NOMO-1 treated with dmso at 0.1 percent for 144 hours (cell line): Measurements from ENCODE around the gene CDHR1.
A peak's percentile ranks its signal among the peaks of the same experiment; 100 is the strongest.
"Not testable (repeated sequence)": the region's sequence is repeated elsewhere in the genome, so short reads cannot be mapped to it uniquely, and the experiment has no call there.

ENCODE experiments used
- DNase-seq: peaks from one replicate; lab custom pipeline; 2025; ENCODE audit not compliant: unreplicated experiment; lab: John Stamatoyannopoulos, UW

The CDHR1 gene

GRCh38 chr10:84194424-84195043 is at the start of gene CDHR1:
Gene CDHR1 (plus strand): TSS chr10:84194537. CDS start chr10:84194761, 224 bp downstream.
- DNase-seq = peak; percentile 67

- DNase-seq = no peak
Measured at GRCh38 chr10:84147347-84147746, 47.0 kb upstream of the CDHR1 start.

GRCh38 chr10:84148006-84148597 is 46.2 kb upstream of the CDHR1 start:
- DNase-seq = not testable (repeated sequence)

GRCh38 chr10:84149854-84150253 is 44.5 kb upstream of the CDHR1 start:
- DNase-seq = no peak

- DNase-seq = no peak
Measured at GRCh38 chr10:84152769-84153168, 41.6 kb upstream of the CDHR1 start.

GRCh38 chr10:84155521-84155920 is 38.8 kb upstream of the CDHR1 start:
- DNase-seq = no peak

DNA sequence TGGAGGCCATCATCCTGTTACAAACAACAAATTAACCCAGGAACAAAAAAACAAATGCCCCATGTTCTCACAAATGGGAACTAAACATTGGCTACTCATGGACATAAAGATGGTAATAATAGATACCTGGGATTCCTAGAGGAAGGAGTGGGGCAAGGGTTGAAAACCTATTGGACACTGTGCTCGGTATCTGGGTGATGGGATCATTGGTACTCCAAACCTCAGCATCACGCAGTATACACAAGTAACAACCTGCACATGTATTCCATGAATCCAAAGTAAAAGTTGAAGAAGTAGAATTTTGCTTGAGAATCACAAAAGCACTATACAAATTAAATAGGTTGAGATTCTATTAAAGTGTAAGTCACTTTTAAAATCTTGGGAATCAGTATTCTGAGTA is 38.3 kb upstream of the CDHR1 start:
- DNase-seq = no peak

- DNase-seq = peak; percentile 94
Measured at GRCh38 chr10:84156768-84157167, 37.6 kb upstream of the CDHR1 start.

GRCh38 chr10:84158061-84158460 is 36.3 kb upstream of the CDHR1 start:
- no peak for DNase-seq

- peak; percentile 47 for DNase-seq
Measured at GRCh38 chr10:84158550-84158949, 35.8 kb upstream of the CDHR1 start.

DNA sequence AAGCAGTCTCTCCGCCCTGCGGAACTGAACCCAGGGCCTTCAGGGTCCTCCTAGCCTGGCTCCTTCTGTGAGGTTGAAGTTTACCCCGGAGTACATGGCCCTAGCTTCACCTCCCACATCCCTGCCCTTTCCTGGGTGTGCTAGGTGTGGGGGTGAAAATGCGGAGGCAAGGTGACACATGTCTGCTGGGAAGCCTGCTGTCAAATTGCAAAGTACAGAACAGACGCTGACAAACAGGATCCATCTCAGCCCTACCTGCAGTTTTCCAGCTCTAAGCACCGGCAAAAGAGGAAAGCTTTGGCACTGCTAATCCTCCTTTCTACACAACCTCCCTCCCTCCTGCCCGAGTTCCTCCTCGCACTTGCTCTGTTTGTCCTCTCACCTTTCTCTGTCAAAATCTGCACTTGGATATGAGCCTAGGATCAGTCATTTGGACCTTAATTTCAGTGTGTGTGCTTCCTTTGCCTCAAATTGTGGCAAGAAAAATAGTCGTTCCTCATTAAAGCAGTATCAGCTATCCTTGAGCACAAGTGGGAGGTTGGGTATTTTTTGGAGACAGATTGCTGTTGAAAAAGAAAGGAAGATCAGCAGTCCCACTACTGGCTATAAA is 35.2 kb upstream of the CDHR1 start:
- DNase-seq = no peak

- no peak for DNase-seq
Measured at GRCh38 chr10:84160663-84161362, 33.5 kb upstream of the CDHR1 start.

- DNase-seq = no peak
Measured at GRCh38 chr10:84163996-84164395, 30.3 kb upstream of the CDHR1 start.

DNA sequence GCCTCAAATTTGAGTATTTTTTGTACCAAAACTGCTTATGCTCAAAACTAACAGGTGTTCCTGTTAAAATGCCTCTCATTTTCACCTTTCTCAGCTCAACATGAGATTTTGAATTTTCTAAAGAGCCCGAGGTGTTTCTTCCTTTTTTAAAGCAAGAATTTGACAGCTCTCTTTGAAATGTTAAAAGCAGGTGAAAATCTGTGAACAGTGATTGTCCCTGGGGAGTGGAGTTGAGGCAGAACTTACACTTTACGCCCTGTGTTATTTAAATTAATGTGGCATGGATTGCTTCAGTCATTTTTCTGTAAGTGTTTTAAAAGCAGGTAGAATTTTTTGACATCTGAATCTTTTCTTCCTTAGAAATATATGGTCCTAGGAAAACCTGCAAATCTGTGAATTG is 29.9 kb upstream of the CDHR1 start:
- no peak for DNase-seq

- DNase-seq = no peak
Measured at GRCh38 chr10:84166620-84167288, 27.6 kb upstream of the CDHR1 start.

- not testable (repeated sequence) for DNase-seq
Measured at GRCh38 chr10:84167289-84167653, 27.1 kb upstream of the CDHR1 start.

DNA sequence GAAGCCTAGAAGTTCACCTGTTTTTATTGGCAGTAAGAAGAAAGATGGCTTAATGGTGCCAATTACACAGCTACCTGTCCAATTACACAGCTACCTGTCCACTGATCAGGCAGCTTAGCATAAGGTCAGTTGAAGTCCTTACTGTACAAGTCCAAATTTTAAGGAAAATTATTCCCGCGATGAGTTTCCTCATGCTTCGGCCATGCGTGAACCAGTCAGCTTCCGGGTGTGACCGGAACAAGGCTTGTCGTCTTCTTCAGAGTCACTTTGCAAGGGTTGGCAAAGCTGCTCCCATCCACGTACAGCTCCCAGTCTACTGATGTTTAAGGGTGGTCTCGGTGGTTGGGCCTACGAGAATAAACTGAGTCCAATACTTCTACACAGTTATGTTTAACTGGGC is 26.0 kb upstream of the CDHR1 start:
- not testable (repeated sequence) for DNase-seq

- not testable (repeated sequence) for DNase-seq
Measured at GRCh38 chr10:84171237-84171636, 23.1 kb upstream of the CDHR1 start.

DNA sequence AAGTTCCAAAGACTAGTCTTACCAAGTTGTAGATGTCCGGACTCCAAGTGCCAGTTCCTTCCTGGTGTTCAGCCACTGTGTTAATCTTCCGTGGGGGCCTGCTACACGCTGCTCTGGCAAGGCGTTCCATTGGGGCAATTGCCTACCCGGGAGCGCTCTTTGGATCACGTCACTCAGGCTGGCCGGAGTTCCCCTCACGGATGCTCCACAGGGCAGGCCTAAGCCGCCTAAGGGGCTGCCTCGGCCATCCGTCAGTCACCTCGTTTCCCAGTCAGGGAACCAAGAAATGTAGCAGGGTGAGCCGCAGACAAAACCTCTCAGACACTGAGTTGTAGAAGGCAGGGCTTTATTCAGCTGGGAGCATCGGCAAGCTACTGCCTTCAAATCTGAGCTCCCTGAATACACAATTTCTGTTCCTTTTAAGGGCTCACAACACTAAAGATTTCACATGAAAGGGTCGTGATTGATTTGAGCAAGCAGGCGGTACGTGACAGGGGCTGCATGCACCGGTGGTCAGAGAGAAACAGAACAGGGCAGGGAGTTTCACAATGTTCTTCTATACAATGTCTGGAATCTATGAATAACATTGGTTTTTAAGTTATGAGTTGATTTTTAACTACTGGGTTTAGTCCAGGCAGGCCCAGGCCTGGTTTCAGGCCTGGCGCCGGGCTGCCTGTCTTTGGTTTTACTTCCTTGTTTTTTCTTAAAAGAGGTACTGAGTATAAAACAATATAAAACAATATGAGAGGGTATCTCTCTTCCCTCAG is 22.5 kb upstream of the CDHR1 start:
- not testable (repeated sequence) for DNase-seq

GRCh38 chr10:84172467-84173356 is 21.6 kb upstream of the CDHR1 start:
- DNase-seq = no peak
